SK-N-SH treated with all-trans-retinoic acid at 6 μM for 48 hours (cell line): ENCODE data around the gene CRACR2A.

Experiments used
- ATAC-seq: fragments of 200-7000 bp; cut with Tn5 transposase; 3 replicates; pipeline ENCODE4 v1.9.1; 2020; ENCODE audit warnings: mild to moderate bottlenecking, moderate library complexity
- ARNTL ChIP-seq: fragments of 450-650 bp; formaldehyde crosslinking; IDR thresholded peaks from 2 replicates; pipeline ENCODE4 v1.5.0; 2020; ENCODE audit warnings: low read depth, mild to moderate bottlenecking, moderate library complexity, borderline replicate concordance
- CREB5 ChIP-seq: fragments of 250-450 bp; sonication (Bioruptor Pico); IDR thresholded peaks from 2 replicates; pipeline ENCODE4 v1.5.1; 2020; ENCODE audit warnings: low read depth, mild to moderate bottlenecking, moderate library complexity
- CSRNP3 ChIP-seq: fragments of 250-450 bp; sonication (Bioruptor Pico); IDR thresholded peaks from 2 replicates; pipeline ENCODE4 v1.5.1; 2021; ENCODE audit warnings: mild to moderate bottlenecking, moderate library complexity
- ESRRG ChIP-seq: fragments of 250-450 bp; sonication (Bioruptor Pico); IDR thresholded peaks from 2 replicates; pipeline ENCODE4 v1.6.1; 2021; ENCODE audit warnings: mild to moderate bottlenecking
- GLIS3 ChIP-seq: fragments of 250-450 bp; sonication (Bioruptor Pico); IDR thresholded peaks from 2 replicates; pipeline ENCODE4 v1.5.0; 2020; ENCODE audit warnings: mild to moderate bottlenecking, moderate library complexity
- ISL1 ChIP-seq: fragments of 250-450 bp; sonication (Bioruptor Pico); IDR thresholded peaks from 2 replicates; pipeline ENCODE4 v2.1.2; 2022; ENCODE audit warnings: mild to moderate bottlenecking, moderate library complexity
- OSR1 ChIP-seq: fragments of 250-450 bp; sonication (Bioruptor Pico); IDR thresholded peaks from 2 replicates; pipeline ENCODE4 v1.8.0; 2022; ENCODE audit warnings: moderate library complexity, mild to moderate bottlenecking, inconsistent platforms
- POU6F1 ChIP-seq: fragments of 250-450 bp; sonication (Bioruptor Pico); IDR thresholded peaks from 2 replicates; pipeline ENCODE4 v1.8.0; 2021; ENCODE audit warnings: low read depth, mild to moderate bottlenecking, moderate library complexity, borderline replicate concordance
- PPARA ChIP-seq: fragments of 250-450 bp; sonication (Bioruptor Pico); IDR thresholded peaks from 2 replicates; pipeline ENCODE4 v1.5.0; 2020; ENCODE audit warnings: mild to moderate bottlenecking, borderline replicate concordance
- RARB ChIP-seq: fragments of 250-450 bp; sonication (Bioruptor Pico); IDR thresholded peaks from 2 replicates; pipeline ENCODE4 v1.8.0; 2021; ENCODE audit warnings: mild to moderate bottlenecking, moderate library complexity
- SNAI2 ChIP-seq: fragments of 250-450 bp; sonication (Bioruptor Pico); IDR thresholded peaks from 2 replicates; pipeline ENCODE4 v1.5.0; 2020; ENCODE audit warnings: mild to moderate bottlenecking, moderate library complexity
- TCF4 ChIP-seq: fragments of 250-450 bp; sonication (Bioruptor Pico); IDR thresholded peaks from 2 replicates; pipeline ENCODE4 v1.8.0; 2021; ENCODE audit warnings: mild to moderate bottlenecking, moderate library complexity, borderline replicate concordance
- TOX ChIP-seq: fragments of 250-450 bp; sonication (Bioruptor Pico); IDR thresholded peaks from 2 replicates; pipeline ENCODE4 v1.8.0; 2021; ENCODE audit warnings: mild to moderate bottlenecking, moderate library complexity, borderline replicate concordance
- TSHZ2 ChIP-seq: fragments of 250-450 bp; sonication (Bioruptor Pico); IDR thresholded peaks from 2 replicates; pipeline ENCODE4 v1.5.0; 2020; ENCODE audit warnings: mild to moderate bottlenecking, moderate library complexity
- ZC3H10 ChIP-seq: fragments of 250-450 bp; sonication (Bioruptor Pico); IDR thresholded peaks from 2 replicates; pipeline ENCODE4 v1.5.1; 2021; ENCODE audit warnings: mild to moderate bottlenecking, moderate library complexity
- ZFP3 ChIP-seq: fragments of 250-450 bp; sonication (Bioruptor Pico); IDR thresholded peaks from 2 replicates; pipeline ENCODE4 v1.5.0; 2020; ENCODE audit warnings: mild to moderate bottlenecking, moderate library complexity
- ZFP30 ChIP-seq: fragments of 450-650 bp; formaldehyde crosslinking; IDR thresholded peaks from 2 replicates; pipeline ENCODE4 v1.5.0; 2022; ENCODE audit warnings: mild to moderate bottlenecking, moderate library complexity
- ZNF565 ChIP-seq: fragments of 450-650 bp; formaldehyde crosslinking; conservative IDR thresholded peaks from 2 replicates; pipeline ENCODE4 v1.5.0; 2020; ENCODE audit warnings: low read depth, mild to moderate bottlenecking, moderate library complexity
- ZNF8 ChIP-seq: fragments of 450-650 bp; formaldehyde crosslinking; IDR thresholded peaks from 2 replicates; pipeline ENCODE4 v1.5.0; 2020; ENCODE audit warnings: mild to moderate bottlenecking, moderate library complexity

The CRACR2A gene

DNA sequence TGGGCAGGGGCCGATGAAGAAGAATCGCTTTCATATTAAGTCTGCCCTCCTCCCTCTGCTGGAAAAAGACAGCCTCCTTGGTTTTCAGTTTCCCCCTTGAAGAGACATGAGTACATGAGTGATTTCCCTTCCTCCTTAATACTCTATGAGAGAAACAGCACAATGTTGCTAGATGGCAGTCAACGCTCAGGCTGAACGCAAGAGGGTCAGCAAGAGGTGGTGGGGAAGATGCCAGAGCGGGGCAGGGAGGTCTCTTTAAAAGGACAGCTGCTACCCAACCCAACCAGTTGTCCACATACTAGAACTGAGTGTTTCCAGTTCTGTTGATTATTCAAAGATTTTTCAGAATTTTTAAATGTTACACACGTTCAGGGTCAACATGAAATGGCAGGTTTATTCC lies 22.8 kb downstream of the CRACR2A start:
- TF ChIP-seq POU6F1 (CRISPR knock-in tag) (no peak), ISL1 (CRISPR knock-in tag) (no peak), OSR1 (no peak), TSHZ2 (CRISPR knock-in tag) (no peak), ESRRG (CRISPR knock-in tag) (no peak), GLIS3 (CRISPR knock-in tag) (no peak), TCF4 (CRISPR knock-in tag) (no peak), CSRNP3 (CRISPR knock-in tag) (no peak), ZFP3 (CRISPR knock-in tag) (no peak), ZC3H10 (CRISPR knock-in tag) (no peak)
- ATAC-seq = no peak

DNA sequence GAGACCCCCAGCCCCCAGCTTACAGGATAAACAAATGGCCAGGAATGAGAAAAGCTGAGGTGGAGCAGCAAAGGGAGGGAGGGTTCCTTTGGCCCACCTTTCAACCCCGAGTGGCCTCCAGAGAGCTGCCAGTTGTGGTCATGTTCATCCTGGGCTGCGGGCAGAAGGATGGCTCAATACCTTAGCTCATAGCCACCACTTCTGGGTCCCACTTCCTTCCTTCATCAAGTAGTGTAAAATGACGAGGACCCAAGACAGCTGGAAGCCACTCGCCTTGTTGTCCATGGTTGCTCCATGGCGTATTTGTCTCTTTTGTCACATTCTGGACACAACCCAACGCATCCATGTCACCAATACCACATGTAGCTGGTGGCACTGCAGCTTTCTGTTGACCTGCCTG lies 24.2 kb downstream of the CRACR2A start:
- no peak for ATAC-seq
- no peak for TF ChIP-seq RARB (CRISPR knock-in tag)
- no peak for TF ChIP-seq CSRNP3 (CRISPR knock-in tag)

DNA sequence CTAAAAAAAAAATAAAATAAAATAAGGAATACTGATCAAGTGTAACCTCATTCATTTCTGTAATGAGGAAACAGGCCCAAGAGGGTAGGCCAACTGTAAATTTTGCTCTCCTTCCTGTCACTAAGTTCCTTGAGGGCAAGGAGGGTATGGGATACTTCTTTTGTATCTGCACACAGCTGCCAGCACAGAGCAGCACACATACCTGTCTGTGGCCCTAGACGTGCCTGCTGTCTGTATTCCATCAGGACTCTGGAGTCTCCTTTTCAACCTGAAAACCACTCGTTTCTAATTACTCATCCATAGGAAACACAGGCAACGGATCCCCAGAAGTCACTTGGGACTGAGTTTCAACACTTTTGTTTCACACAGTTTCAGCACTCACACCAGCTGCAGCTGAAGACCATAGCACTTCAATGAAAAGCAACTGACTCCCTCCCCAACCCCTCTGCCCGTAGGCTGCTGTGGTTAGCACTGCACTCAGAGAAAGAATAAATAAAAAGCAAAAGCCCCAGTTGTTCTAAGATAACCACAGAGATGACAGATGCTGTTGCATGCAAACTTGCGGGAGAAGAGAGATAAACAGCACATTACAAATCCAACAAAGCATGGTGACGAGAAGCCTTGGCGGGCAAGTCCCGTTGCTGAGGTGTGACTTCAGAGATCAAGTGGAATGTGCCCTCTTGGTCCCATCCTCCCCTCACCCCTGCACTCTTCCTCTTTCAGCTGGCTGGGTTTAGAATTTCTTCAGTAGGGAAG lies 24.9 kb downstream of the CRACR2A start:
- no peak for TF ChIP-seq CREB5
- TF ChIP-seq, all 23 proteins: peak for 0
- no peak for ATAC-seq

DNA sequence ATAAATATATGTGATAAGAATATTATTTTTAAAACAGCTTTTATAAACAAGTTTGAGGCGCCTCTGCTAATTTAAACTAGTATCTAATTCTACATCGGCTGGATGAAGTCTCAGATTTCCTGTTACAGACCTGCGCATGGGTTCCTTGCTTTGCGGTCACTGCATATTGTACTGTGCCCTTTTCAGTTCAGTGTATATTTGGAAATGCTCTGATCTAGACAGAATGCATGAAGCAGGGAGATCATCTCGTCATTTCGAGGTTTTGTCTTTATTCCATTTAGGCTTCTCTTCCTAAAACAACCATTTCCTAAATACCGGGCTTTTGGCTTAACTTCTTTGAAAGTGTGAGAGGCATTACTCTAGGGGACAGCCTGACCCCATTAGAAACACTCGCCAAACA lies 25.6 kb downstream of the CRACR2A start:
- TF ChIP-seq CSRNP3 (CRISPR knock-in tag) (no peak), PPARA (CRISPR knock-in tag) (no peak), TOX (CRISPR knock-in tag) (no peak), ZNF565 (CRISPR knock-in tag) (no peak), ARNTL (CRISPR knock-in tag) (no peak), ZNF8 (no peak), ZFP30 (CRISPR knock-in tag) (no peak), TCF4 (CRISPR knock-in tag) (no peak), ISL1 (CRISPR knock-in tag) (no peak), SNAI2 (no peak), OSR1 (no peak), ESRRG (CRISPR knock-in tag) (no peak)
- ATAC-seq = no peak
